Measurements from ENCODE around the gene UBE2C.
A peak's percentile ranks its signal among the peaks of the same experiment; 100 is the strongest.
"Not testable (repeated sequence)": the region's sequence is repeated elsewhere in the genome, so short reads cannot be mapped to it uniquely, and the experiment has no call there.

UBE2C gene

DNA sequence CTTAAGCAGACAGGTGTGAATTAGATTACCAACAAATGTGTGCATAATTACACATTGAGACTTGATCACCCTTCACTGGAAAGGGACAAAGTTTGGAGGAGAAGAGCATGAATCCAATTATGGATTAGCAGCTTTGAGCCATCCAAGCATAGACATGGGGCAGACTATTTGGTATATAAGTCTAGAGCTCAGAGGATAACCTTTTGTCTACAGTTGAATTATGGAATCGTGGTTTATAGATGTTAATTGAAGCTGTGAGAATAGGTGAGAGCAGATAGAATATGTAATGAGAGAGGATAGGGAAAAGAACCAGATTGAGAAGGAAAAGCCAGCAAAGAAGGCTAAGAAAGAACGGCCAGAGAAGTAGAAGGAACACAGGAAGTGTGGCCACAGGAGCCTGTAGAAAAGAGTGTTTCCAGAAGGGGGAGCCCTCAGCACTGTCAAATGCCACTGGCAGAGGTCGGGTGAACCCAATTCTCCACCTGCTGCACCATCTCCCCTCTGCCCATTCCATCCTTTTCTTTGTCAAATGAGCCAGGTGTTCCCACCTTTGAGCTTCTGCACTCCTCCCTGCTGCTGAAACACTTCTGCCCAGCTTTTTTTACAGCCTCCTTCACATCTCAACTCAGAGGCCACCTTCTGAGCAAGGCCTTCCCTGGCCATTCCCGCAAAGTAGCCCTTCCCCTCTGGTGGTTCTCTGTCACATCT, 13.4 kb upstream of the UBE2C start:
- peak in 1 of 2 donors; percentile 83 for DNase-seq

DNA sequence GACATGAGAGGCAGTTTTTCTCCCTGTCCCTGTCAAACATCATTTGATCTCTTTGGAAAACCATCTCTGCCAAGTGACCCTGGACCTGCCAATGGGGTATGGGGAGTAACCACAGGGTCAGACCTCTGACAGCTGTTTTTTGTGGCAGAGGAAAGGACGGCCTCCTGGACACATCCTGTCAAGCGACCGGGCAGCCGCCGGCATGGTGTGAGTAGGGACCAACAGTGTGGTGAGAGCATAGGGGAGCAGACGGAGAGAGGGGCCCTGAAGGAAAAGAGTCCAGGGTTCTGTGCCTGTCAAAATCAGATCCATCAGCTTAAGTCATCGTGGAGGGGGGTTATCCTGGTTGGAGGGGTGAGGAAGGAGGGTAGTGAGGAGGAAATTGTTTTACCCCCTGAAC, 10.6 kb upstream of the UBE2C start:
- no peak for DNase-seq

DNA sequence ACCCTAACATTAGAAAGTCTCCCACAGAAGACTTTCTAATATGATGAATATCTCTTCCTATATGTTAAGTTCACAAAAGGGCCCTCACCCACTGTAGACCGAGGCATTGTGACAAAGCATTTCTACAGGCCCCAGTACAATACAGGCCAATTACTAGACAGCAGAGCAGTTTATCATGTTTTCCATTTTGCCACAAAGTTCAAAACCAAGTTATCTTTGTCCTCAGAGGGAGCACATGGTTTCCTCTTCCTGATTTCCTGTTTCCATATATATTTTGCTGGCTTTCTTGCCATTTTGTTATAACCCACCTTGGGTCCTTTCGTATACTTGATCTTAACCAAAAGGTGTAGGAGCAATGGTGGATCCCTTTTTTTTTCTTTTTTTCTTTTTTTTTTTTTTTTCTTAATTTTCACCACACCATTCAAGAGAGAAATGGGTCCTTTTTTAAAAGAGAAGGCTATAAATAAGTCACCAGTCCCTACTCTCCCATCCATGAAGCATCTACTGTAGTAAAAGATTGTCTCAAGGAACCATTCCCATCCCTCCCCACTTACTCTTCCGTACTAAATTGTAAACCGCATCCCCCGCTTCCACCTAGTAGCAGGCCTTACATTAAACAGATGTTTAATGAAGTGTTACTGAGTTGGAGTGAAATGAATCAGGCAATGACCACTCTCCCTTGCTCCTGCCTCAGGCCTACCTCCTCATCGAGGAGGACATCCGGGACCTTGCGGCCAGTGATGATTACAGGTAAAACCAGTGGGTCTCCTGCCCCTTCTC, 2.1 kb upstream of the UBE2C start:
- DNase-seq: no peak

DNA sequence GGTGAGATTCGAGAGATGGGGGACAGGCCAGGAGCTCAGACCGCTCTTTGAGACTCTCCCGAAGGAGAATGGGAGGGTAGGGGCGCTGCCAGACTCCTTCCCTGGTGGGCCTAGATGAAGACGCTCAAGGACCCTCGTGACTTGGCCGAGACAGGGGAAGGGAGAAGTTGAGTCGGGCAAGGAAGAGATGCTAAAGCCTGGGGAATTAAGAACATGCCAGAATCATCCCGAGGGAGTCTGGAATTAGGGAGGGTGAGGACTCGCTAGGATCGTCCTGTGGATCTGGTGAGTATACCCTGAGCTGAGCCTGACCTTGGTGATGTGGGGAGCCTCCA, 529 bp downstream of the UBE2C start:
- no peak for DNase-seq

DNA sequence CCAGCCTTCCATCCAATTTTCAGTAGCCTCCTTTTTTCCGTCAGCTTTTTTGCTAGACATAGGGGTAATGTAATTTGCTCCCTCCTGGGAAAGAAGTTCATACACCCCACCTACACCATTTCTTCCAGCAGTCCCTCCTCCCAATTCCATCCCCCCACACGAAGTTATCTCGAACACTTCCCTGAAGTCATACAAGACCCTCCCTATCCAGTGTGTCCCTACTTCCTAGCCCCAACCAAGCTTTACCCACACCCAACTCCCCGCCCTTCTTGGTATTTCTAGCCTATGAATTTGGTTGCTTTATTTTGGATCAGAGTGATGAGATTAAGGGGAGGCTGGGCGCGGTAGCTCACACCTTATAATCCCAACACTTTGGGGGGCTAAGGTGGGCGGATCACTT, 1.0 kb downstream of the UBE2C start:
- no peak for DNase-seq

DNA sequence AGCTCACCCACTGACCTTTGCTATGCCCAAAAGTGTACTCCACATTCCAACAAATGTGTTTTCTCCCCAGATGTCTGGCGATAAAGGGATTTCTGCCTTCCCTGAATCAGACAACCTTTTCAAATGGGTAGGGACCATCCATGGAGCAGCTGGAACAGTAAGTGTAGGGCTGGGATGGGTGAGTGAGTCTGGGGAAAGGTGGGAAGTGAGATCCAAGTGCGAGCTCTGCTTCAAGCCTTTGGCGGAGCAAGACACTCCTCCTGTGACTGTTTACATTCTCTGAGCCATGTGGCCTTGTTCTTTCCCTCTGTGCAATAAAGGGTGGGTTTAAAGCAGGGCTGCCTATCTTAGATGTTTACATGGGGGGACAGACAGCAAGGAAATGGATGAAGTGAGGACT, 1.9 kb downstream of the UBE2C start:
- no peak for DNase-seq

DNA sequence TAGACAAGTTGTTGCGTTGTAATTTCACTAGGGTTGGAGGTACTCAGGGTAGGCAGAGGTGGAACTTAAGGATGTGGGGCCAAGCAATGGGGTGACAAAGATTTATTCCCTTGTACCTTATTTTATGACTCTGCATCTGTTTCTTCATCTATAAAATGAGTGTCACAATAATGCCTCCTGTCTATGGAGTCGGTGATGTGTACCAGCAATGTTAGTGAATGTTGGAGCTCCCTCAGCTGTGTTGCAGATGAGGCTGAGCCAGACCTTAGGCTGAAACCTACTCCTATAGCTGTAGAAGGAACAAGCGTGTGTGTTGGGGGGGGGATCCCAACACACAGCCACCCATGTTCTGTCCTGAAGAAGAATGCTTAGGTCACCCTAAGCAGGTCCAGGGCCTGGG, 4.5 kb downstream of the UBE2C start:
- no peak for DNase-seq

DNA sequence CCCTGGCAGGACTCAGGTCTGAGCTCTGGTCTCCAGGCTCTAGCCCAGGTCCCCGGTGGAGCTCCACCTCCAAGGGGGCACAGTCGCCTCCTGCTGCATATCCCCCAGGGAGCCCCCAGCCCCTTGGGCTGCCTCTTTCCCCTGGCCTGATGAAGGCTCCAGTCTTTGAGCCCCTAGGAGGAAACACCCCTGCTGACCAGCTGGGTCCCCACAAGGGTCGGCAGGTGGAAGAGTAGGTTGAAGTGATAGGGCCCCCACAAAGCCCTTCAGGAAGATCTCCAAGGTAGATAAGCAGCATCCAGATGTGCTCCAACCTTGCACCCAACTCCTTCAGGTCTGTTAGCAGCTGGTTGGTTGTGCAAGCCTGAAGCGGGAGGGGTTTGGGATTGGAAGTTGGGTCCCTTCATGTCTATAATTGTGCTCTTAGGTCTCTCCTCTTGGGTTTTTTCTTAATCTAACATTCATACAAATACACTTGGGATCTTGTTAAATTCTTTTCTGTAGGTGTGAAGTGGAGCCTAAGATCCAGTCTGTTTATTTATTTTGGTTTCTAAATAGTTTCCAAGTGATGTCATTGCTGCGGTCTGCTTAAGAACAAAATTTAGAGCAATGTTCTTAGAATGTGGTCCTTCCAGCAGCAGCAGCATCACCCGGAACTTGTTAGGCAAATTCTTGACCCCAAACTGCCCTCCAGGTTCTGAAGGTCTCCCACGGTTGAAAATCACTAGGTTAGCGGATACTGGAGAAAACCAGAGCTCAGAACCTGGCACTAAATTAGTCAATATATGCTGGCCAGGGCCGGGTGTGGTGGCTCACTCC, 5.1 kb downstream of the UBE2C start:
- no peak for DNase-seq

DNA sequence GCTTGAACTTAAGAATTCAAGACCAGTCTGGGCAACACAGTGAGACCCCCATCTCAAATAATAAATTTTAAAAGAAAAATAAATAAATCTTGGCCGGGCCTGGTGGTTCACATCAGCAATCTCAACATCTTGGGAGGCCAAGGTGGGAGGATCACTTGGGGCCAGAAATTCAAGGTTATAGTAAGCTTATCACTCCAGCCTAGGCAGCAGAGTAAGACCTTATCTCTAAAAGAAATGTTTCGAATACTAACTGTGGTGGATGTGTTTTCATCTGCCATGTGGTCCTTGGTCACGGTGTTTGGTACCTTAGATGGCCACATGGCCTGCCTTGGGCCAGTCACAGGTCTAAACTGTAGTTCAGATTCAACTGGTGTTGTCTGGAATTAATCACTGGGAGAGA, 5.8 kb downstream of the UBE2C start:
- no peak for DNase-seq

DNA sequence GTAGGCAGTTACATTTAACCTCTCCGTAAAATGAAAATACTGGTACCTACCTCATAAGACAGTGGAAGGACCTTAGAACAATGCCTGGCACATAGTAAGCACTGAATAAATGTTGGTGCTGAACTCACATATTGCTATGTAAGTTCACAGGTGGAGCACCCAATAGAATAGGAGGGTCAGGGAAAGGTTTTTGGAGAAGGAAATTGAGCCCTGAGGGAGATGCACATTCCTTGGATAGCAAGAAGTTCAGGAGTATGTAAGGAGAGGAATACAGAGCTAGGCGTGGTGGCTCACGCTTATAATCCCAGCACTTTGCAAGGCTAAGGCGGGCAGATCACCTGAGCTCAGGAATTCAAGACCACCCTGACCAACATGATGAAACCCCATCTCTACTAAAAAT, 7.0 kb downstream of the UBE2C start:
- DNase-seq: no peak

DNA sequence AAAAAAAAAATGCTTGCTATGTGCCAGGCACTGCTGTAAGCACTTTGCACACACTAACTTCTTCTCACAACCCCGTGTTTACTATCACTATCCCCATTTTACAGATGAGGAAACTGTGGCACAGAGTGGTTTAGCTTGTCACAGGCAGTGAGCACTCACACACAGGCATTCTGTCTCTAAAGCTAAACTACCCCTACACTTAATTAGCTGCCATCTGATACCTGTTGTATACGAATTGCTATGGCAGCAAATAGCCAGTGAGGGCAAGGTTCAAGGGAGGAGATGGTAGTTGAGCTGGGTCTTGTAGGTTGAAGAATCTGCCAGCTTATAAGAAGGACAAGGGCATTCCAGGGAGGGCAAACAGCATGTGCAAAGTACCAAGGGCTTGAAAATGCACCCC, 9.5 kb downstream of the UBE2C start:
- no peak for DNase-seq

DNA sequence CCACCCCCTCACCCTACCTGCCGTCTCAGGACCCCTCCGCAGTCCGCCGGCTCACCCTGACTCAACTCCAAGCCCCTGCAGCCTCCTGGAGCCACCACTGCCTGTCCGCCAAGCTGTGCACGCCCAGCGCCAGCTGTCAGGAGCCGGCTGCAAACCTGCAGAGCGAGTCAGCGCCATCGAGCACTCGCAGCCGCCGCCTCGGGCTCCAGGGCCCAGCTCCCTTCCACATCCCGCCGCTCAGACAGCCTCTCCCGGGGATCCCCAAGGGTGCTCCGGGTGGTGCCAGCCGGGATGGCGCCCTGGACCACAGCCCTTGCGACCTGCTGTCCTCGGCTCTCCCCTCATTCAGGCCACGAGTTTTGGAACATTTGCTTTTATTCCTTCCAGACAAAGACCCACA, 10.4 kb downstream of the UBE2C start:
- no peak for DNase-seq

DNA sequence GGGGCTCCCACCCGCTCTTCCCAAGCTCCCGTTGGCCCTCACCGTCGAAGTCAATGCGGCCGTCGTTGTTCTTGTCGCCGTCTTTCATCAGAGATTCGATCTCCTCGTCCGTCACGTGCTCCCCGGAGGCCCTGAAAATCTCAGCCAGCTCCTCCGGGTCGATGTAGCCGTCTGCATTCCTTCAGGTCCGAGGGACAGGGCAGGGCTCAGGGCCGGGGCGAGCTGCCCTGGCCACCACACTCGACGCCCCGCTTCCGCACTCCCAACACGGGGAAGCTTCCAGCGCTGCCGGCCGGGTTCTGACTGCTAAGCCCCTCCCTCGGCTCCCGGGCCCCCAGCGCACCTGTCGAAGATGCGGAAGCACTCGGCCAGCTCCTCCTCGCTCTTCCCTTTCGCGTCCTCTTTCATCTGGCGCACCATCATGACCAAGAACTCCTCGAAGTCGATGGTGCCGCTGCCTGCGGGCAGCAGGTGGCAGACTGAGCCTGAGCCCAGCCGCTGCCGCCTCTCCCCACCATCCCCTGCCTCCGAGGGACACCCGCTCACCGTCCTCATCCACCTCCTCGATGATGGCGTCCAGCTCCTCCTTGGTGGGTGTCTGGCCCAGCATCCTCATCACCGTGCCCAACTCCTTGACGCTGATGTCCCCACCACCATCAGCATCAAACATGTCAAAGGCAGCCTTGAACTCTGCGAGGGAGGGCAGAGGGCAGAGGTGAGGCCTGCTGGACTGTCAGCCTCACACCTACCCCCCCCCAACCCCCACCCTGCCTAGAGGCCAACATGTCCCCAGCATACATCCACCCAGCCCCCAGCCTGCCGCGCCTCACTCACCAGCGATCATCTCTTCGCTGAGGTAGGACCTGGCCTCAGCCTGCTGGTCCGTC, 11.7 kb downstream of the UBE2C start:
- peak; percentile 10 to 20 for DNase-seq

DNA sequence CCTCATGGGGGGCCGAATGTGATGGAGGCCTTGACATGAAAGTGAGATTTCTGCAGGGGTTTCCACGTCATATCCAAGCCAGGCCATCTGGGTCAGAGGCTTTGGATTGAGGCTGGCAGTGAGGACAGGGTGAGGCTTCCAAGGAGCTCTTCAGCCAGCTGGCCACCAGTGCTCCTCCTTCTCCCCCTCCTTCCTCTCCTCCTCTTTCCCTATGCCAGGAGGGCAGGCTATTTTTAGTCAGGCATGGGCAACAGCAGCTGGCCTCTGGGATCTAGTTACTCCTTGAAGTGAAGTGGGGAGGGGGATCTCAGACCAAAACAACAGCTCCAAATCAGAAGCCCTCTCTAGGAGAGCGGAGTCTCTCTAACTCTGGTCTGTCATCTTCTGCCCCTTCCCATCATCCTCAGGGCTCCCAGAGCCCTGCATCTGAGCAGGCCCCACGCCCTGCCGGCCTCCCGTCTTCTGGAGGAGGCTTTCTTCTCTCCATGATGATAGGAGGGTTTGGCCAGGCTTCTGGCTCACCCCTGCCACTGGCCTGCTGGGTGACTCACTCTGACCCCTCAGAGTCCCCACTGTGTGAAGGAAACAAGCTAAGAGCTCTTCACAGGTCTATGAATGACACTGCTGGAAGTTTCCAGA, 14.1 kb downstream of the UBE2C start:
- DNase-seq: no peak

DNA sequence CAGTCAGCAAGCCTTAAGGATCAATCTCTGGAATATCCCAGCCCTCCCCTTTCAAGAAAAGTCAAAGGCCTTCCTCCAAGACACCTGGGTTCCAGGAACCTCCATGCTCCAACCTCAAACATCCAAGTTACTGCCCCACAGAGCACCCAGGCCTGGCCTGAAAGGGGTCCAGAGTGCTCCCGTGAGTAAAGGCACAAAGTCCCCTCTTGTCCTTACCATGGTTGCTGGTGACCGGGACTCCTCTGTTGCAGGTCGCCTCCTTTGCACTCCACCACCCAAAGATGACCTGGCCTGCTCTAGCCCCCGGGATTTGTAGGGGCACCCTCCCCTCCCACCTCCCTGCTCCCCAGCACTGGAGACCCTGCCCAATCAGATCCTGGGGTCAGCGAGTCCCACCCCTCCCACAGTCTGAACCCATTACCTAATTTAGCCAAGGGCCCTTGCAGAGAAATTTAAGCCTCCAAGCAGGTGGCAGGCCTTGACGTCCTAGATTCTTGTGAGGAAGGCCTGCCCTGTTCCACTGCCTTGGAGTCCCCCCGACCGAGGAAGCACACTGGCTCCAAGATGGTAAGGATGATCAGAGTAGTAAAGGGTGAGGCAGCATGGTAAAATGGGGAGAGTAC, 14.7 kb downstream of the UBE2C start, which contains the start of gene TNNC2:
Gene TNNC2 (minus strand): TSS at position 283 of the 623 bp plus-strand sequence. CDS start 64 bp downstream, at position 219.
- DNase-seq: no peak

DNA sequence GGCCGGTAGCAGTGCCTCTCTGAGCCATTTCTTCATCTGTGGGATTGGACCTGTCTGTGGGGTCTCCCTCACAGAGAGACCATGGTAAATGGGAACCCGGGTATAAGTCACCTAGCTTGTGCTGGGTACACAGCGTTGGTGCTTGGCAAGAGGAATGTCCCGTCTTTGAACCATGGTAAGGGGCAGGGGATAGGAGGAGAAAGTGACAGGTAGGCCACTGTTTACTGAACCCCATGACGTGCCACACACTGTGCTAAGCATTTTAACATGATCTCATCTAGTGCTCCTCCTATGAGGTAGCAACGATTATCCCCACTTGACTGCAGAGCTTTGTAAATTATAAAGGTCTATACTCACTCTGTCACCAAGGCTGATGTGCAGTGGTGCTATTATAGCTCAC, 15.3 kb downstream of the UBE2C start:
- DNase-seq: no peak

DNA sequence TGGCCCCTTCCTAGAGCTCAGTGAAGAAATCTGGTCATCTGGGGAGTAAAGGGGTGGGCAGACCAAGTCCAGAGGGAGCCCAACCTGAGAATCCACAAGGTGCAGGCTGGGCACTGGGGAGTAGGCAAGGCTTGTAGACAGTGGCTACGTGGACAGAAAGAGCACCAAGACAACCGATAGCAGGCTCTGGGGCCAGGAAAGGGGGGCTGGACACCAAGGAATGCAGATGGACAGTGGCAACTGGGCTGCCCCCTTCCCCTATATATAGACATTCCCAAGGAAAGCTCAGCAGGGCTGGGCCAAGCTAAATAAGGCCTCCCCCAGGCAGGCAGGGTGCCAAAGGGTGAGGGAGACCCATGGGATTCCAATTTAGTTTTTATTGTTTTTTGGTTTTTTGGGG, 16.1 kb downstream of the UBE2C start:
- no peak for DNase-seq

DNA sequence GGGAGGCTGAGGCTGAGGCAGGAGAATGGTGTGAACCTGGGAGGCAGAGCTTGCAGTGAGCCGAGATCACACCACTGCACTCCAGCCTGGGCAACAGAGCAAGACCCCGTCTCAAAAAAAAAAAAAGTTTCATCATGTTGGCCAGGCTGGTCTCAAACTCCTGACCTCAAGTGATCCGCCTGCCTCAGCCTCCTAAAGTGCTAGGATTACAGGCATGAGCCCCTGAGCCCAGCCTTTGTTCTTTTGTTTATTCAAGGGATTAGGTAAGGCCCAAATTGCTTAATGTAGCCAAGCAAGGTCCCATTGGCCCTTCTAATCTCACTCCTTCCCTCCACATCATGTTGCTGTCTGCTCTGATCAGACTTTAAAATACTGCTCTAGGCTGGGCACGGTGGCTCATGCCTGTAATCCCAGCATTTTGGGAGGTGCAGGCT, 17.2 kb downstream of the UBE2C start:
- not testable (repeated sequence) for DNase-seq

DNA sequence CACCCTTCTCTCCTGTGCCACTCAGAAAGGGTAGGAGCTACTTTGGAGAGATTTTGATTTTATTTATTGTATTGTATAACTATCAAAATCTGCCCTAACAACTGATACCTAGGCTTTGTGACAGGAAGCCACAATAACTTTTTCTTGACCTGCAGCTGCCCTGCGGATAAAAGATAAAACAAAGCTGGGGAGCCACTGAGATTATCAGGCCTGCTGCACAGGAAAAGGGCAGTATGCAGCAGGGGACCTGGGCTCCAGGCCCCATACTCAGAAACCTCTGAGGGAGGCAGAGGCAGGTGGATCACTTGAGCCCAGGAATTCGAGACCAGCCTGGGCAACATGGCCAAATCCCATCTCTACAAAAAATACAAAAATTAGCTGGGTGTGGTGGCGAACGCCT, 20.2 kb downstream of the UBE2C start:
- DNase-seq: no peak

DNA sequence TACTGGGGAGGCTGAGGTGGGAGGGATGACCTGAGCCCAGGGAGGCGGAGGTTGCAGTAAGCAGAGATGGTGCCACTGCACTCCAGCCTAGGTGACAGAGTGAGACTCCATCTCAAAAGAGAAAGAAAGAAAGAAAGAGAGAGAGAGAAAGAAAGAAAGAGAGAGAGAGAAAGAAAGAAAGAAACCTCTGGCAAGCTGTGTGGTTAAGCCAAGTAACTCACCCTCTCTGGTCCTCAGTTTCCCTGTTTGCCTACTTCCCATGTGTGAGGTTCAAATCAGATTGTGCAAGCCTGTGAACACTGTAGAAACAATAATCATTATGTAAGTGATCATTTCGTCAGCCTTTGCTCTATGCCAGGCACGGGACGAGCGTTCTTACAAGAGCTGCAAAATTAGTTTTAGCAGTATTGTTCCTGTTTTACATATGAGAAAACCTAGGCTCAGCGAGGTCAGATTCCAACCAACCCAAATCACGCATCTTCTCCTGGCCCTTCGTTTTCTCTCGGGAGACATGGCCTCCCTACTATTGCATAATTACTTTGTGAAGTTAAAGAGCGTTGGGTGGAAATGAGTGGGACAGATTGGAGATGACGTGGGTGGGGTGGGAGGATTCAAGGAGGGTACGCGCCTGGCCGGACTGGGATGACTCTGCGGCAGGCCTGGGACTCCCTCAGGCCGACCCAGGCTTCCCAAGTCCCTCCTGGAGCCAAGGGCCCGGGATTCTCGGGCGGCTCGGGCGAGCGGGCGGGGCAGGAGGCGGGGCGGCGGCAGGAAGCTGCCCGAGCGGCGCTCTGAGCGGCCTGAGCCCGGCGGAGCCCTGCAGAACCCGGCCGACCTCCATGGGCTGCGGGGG, 20.8 kb downstream of the UBE2C start, which contains the start of gene SNX21:
Gene SNX21 (plus strand): TSS at position 770 of the 853 bp plus-strand sequence. CDS start 121 bp downstream, outside the sequence.
- peak; percentile 88 to 91 for DNase-seq

Measured in inflammatory macrophage treated with lipopolysaccharide for 1 hour (primary cell).